A172 (cell line): ENCODE data around the gene KRT71. TPM values are rescaled to one million over a fixed set of nuclear protein-coding genes. Genes with fewer than 3 reads are reported as not detected.

Source experiments
- DNase-seq: peaks from one replicate; pipeline ENCODE4 v3.0.0-alpha.2; 2015; ENCODE audit warnings: low spot score
- total RNA-seq: library from RNA; depleted of rRNA; stranded (reverse); fragments of >200 nt; shearing (Covaris generic); gene quantifications from 2 replicates; pipeline ENCODE4 v1.2.3, GENCODE V29; 2014

Gene KRT71
- total RNA-seq, 1 experiment from 2014 or later: not detected

DNA sequence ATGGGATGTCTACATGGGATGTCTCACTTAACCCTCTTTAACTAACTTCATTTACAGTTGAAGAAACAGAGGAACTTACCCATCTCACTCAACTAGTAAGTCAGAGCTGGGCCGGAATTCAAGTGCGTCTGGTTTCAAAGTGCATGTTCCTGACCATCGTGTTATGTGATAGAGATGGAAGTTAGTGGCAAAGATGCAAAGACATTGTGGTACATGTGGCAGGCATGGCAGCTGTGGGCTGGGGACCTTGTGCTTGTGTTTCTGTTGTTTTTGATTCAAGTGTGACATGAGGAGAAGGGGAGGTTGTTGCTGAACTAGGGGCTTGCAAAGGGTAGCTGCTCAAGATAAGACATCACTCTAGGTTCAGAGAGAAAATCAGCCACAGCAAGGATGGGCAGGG lies 23.0 kb upstream of the KRT71 start:
- DNase-seq: no peak

DNA sequence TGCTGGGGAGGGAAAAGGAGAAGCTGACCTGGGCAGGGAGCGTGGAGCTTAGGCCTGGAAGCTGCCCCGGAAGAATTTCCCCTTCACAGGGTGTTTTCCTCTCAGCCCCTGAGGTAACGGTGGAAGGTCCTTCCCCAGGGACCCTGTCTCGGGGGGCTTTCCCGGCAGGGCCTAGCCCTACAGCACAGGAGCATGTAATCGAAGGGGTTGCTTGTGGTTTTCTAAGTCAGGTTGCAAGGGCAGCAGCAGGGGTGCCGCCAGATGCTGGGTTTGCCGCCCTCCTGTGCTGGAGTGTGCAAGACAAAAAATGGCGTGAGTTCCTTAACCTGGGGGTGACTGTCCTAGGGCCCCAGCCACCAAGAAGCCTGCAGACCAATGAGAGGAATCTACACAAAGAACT lies 22.3 kb upstream of the KRT71 start:
- DNase-seq: no peak

DNA sequence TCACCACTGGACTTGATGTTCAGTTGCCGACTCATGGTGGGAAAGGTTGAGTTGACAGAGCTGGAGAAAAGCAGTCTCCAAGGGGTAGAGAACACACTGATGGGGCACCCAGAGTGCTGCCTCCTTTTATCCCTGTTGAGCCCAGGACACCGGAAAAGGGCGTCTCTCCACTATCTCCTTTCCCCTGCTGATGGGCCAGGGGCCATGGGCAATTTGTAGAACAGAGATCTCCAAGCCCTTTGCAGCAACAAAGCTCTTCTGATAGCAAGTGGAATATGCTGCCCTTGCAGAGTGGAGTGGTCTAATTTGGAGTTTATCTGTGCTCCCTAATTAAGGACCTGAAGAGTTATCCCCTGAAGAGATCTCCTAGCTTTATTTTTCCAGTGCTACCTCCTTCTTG lies 20.8 kb upstream of the KRT71 start, which contains the start of gene KRT74:
KRT74 (minus strand) TSS at position 101 of the 400 bp plus-strand sequence; CDS start at position 35, 66 bp downstream.
- no peak for DNase-seq

DNA sequence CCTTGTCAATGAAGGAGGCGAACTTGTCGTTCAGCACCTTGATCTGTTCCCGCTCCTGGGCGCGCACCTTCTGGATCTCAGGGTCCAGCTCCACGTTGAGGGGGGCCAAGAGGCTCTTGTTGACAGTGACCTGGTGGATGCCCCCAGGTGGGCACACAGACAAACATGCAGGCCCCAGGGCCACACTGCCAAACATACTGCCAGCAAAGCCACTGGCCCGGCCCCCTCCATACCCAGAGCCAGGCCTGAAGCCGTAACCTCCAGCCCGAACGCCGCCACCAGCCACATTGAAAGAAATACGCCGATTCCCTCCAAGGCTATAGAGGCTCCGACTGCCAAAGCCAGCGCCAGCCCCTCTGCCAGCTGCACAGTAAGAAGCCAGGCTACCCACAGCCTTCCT lies 20.4 kb upstream of the KRT71 start:
- no peak for DNase-seq

DNA sequence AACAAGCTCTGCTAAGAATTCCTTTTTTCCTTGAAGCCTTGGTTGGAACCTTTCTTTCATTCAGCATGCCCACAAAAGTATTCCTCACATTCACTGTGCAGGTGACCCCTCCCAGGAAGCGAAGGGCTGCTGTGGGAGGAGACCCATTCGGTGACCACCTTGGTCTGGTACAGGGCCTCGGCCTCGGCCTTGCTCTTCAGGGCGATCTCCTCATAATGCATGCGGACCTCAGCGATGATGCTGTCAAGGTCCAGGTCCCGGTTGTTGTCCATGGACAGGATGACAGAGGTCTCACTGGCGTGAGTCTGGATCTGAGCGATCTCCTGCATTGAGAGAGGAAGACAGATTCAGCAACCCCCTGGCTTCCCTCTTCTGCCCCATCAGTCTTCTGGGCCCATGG lies 17.6 kb upstream of the KRT71 start:
- no peak for DNase-seq

DNA sequence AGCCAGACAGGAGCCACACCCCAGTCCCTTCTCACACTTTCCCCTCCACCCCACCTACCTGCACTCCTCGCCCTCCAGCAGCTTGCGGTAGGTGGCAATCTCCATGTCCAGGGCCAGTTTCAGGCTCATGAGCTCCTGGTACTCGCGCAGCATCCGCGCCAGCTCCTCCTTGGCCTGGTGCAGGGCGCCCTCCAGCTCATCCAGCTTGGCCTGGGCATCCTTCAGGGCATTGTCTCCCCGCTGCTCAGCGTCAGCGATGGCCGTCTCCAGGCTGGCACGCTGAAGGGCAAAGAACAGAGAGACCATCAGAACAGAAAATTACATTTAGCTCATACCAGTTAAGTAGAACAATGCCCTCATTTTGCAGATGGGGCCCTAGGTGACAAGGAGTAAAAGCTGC lies 15.2 kb upstream of the KRT71 start:
- no peak for DNase-seq

DNA sequence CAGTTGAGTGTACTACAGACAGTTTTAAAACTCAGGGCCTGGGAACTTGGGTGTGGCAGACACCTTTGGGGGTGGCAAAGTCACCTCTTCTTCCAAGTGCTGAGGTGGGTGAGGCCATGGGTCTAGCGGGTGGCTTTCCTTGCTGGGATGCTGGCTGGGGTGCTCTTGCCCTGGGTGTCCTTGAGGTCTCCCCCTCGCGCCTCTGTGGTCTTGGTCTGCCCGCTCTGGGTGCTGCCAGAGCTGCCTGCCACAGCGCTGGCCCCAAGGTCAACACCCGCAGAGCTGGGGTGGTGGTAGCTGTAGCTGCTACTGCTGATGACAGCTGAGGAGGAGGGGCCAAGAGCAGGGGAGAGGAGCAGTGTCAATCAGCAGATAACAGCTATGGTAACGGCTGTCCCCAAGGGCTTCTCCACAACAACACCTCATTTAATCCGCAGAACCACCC lies 13.9 kb upstream of the KRT71 start:
- DNase-seq: no peak

DNA sequence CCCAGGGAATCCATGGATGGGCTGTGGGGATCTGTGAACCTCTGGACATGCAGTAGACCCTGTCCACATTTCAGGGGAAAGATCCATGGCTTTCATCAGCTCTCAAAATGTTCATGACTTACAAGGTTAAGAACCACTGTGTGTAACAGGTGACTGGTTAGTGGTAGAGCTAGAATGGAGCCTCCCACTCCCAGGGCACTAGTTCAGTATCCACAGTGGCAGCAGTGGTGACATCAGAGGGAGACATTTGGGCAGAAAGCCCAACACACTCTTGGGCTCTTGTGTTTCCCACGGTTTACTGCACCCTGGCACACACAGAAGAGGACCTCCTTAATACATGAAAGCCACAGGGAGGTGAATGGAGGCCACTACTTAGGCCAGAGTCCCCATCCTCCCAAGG lies 11.6 kb upstream of the KRT71 start:
- no peak for DNase-seq

DNA sequence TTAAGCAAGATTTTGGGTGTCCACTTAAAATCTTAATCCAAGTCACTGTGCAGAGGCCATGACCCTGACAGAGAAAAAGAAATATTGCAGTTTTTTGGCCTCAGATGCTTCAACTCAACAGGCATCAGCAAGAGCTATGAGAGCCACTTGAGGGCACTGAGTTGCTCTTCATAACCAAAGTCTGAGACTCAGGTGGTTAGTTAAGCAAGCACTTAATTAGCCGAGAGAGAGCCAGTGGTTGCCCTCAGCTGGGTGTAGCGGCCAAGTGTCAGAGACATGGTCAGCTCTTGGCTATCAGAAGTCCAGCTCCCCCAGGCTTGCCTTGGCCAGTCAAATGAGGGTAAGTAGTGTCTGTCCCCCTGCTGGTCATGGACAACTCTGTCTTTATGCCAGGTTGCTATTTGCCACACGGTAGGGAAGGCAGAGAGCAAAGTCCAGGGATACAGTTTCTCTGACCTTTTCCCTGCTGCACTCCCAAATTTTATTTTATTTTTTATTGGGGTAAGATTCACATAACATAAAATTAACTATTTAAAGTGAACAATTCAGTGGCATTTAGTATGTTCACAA lies 9.0 kb upstream of the KRT71 start:
- no peak for DNase-seq

DNA sequence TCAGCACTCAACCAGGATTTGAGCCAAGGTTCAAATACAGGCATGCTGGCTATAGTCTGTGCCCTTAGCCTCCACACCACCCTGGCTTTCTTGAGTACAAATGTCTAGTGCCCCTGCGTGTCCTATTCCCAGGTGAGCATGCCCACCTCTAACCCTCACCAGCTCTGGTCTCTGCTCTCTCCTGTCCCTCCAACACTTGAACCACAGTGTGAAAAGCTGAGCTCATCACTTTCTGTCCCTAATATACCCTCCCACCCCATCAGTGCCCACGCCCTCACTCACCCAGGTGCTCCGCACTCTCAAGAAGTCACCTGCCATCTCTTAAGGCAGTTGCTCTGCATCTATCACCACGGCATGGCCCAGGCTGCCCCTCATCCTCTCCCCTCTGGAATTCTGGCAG lies 7.0 kb upstream of the KRT71 start:
- no peak for DNase-seq

DNA sequence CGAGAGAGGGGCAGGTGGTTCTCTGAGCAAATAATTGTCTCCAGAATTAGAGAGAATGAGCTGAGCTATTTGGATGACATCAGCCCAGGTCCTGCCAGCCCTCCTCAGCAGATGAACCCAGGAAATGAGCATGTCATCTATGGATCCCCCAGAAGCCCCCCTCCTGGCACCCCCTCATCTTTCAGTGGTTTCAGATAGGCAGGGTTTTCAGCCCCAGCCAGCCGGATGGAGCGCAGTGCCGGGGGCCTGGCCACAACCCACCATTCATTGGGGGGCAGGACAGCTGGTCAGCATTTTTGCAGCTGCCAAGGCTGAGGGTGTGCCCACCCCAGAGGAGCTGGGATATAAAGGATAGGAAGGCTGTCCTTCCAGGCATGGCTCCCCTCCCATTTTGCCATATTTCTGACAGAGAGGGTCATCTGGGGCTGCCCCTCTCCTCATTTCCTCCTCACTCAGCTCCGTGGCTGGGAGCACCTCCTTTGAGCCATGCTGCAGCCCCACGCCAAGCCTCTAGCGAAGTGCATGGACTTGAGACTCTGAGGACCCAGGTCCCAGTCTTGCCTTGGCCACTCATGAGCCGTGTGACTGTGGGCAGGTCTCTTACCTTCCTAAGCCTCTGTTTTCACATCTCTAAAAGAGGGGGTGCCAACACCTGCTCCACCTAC lies 6.0 kb upstream of the KRT71 start:
- DNase-seq: no peak

DNA sequence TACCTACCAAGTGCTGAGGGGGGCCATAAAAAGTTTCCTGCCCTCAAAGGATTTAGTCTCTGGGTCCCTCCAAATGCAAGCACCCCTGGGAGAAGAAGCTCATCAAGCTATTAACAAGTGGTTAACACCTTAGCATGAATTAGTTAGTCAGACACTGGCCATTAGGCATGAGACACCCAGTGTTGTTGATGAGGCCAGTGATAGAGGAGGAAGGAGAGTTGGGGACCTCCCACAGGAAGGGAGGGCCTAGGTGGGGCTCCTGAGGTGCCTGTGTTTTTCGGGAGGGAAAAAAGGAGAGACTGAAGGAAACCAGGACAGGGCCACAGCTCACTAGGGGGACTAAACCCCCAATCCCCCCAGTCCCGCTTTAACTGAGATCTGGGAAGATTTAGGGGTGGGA lies 4.5 kb upstream of the KRT71 start:
- DNase-seq: no peak

DNA sequence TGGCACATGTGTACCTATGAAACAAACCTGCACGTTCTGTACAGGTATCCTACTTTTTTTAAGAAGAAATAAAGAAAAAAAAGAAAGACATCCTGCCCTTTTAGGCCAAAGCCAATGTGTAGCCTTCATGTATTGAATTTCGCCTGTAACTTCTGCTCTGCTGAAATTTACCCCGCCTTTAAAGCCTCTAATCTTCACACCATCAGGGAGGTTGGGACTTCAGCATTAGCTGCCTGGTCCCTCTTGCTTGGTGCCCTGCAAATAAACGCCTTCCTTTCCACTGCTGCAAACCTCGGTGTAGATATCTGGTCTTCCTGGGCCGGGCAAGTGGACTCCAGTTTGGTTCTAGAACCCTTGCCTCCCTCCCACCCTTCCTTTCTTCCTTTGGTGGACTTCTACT lies 2.6 kb upstream of the KRT71 start:
- no peak for DNase-seq

DNA sequence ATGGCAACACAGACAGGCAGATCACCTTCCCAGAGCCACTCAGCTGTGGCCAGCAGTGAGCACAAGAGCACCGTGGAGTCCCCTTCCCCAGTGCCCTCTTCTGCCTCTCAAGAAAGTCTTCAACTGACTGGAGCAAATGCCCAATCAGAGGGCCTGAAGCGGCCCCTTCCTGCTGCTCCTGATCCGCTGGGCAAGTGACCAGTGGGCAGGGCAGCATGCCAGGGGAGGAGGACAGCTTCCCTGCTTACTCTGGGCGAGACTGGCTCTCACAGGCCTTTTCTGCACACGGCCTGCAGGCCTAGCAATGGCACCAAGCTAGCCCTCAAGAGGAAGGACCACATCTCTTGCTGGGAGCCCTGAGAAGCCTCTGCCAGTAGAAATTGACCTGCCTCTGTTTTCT lies 890 bp downstream of the KRT71 start:
- DNase-seq: no peak

DNA sequence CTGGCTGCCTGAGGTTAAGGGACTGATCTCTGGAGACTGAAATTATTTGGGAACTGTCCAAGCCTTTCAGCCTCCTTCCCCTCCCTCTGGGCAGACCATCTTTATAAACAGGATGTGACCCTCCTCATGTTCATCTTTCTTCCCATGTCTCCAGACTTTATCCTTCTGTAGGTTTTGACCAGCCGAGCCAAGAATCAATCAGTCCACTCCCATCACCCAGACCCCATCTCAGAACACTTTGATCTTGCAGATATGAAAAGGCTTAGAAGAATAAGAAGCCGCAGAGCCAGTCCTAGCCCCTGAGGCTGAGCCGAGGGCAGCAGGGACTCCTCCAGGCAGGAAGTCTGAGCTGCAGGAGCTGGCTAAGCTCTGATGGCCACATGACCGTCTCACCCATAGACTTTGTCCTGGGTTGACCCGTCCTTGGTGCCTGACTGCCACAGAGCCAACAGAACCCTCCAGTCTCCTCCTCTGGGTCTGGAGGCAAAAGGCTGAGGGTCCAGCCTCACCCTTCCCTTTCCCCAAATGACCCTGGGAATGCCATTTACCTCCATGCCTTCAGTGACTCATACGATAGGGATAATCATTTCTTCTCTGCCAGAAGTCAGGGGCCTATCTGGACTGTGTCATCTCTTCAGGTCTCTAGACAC lies 1.6 kb downstream of the KRT71 start:
- DNase-seq: no peak

DNA sequence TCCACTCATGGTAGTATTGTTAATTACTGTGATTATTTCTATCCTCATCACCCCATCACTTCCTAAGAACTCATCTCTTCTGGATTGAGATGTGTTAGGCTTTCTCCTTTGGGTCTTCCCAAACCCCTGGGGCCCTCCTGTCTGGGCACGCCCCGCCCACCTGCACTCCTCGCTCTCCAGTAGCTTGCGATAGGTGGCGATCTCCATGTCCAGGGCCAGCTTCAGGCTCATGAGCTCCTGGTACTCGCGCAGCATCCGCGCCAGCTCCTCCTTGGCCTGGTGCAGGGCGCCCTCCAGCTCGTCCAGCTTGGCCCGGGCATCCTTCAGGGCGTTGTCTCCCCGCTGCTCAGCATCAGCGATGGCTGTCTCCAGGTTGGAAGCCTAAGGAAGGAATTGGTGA lies 6.8 kb downstream of the KRT71 start:
- no peak for DNase-seq

DNA sequence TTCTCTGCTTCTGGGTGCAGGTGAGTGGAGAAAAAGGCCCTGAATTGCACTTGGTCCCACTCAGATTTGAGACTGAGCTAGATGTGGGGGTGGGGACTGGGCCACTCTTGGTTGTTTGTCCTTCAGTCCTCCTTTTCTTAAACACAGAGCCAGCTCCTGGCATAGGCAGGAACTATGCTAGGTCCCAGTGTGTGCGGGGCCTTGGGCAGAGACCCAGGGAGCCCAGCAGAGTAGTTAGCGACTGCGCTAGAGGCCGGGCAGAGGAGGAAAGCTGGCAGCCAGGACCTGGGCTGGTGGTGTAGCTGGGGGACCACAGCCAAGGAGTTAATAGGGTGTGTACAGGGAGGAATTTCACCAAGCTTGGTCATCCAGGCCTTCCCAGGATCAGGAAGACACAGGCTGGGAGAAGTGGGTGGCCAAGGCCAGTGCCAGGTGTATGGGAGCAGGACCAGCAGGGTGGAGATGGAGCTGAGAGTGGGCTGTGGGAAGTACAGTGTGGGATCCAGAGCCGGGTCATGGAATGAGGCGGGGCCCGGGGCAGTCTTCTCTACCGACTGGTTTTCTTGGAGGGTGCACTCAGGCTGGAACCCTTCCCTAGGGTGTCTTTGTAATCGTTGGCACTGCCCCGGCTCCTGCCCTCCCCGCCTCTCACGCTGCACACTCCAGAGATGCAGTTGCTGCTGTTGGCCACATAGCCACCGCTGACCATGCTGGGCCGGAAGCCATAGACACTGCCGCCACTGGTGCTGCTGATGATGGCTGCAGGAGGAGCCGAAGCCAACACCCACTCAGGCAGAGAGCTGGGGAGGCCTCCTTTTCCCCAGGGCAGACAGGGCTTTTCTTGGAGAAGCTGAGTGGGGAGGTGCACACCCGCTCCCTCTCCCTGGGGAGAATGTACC lies 8.7 kb downstream of the KRT71 start:
- DNase-seq: no peak

DNA sequence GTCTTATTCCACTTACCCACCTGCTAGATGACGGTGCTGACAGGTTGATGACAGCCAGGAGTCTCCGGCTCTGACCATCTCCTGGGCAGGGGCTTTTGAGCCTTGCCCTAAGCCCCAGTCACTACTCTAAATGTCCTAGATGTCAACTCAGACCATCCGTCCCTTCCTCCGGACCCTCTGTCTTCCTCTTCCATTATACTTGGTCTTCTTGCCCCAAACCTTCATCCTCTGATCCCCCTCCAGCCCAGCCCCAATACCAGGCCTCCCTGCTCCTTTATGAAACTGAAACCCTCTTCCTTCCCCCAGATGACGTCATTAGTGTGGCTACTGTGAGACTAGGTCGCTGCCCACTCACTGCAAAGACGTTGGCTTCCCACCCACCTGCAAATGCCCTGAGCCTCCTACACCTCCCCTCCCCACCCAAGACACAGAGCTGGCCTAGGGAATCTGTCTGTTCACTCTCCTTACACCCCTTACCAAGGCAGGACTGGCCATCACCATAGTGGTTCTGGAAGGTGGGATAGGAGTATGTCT lies 10.1 kb downstream of the KRT71 start:
- DNase-seq: no peak

DNA sequence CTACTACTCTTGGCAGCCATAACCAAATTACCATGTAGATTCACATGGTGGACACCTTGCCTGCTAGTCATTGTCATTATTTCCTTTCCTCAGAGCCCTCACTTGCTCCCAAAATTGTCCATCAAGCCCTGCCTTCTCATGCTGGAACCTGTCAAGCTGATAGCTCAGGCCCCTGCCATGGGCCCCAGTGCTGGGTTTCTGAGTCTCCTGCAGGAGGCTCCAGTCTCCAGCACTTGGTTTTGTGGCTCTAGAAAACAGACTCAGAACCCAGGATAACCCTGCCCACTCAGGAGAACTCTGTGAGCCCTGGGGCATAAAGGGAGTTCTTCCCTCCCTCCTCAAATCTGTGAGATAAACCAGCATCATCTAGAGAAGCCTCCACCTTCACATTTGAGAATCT lies 10.8 kb downstream of the KRT71 start:
- no peak for DNase-seq

DNA sequence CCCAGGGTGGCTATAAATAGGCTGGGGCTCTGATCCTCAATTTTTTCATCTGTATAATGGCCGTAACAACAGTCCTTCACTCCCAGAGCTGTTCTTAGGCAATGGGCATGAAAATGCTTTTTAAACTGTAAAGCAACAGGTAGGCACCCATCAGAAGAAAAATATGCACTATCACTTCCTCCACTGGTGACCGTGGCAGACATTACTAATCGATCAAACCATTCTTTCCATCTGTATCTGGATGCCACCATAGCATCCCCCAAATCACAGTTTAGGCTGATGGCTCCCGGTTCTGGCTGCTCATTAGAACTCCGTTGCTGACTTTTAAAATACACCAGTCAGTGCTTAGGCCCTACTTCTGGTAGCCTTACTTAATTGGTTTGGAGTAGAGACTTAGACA lies 11.2 kb downstream of the KRT71 start:
- no peak for DNase-seq

DNA sequence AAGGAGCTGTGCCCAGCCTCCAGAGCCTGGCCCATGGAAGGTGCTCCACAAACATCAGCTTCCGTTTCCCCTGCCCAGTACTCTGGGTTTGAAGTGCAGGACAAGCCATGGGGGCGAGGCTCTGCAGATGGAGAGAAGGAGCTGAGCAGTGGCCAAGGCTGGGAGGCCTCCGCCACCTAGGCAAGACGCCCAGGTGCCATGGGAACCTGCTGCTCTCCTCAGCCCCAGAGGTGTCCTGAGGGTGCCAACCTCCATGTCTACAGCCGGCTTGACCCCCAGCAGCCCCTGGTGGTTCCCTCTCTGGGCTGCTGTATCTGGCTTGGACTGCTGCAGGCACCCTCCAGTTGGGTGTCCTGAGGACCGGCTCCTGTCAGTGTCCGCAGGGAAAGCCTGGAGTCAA lies 12.4 kb downstream of the KRT71 start:
- no peak for DNase-seq

DNA sequence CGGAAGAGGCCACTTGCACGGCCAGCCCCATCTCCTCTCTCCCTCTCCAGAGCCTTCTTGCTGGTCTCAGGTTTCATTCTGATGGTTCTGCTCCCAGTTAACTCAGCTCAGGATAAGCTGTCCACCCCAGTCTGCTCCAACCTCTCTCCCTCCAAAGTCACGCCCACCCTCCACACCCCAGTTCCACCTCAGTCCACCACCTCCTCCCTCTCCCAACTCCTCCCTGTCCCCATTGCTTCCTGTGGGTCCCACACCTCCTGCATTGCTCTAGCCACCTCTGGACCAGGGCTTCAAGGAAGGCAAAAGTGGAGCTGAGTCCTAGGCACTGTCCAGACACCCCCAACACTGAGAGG lies 13.1 kb downstream of the KRT71 start:
- DNase-seq: no peak
